Measurements from ENCODE around the gene SCN9A.

Gene SCN9A

DNA sequence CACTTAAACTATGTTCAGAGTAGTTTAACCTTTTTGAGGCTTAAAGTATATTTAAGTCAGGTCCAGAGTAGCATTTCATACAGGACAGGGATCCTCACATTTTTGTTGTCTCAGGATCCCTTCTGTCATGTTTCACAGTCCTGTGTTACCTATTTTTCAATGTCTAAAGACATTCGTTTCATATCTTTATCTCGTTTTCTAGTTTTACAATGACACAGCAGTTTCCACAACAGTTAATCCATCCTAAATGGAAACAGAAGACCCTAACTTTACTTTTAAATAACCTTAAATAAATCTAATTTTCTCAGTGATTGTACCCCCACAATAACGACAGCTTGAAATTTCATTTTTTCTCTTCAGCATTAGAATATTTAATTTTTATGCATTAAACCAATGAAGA is 17.3 kb upstream of the SCN9A start:
- no peak for DNase-seq (ENCODE audit: low read depth)
- no peak overlapping the region for H3K4me3 ChIP-seq (ENCODE audit: low read length)
- no peak for TF ChIP-seq CTCF (conservative IDR thresholded peaks at IDR 0.05; ENCODE audit: low read length)

GRCh38 chr2:166388481-166389070 is 12.8 kb upstream of the SCN9A start:
- H3K4me3 ChIP-seq (ENCODE audit: low read length): no peak overlapping the region
- no peak for TF ChIP-seq CTCF (conservative IDR thresholded peaks at IDR 0.05; ENCODE audit: low read length)
- DNase-seq (ENCODE audit: low read depth): no peak

DNA sequence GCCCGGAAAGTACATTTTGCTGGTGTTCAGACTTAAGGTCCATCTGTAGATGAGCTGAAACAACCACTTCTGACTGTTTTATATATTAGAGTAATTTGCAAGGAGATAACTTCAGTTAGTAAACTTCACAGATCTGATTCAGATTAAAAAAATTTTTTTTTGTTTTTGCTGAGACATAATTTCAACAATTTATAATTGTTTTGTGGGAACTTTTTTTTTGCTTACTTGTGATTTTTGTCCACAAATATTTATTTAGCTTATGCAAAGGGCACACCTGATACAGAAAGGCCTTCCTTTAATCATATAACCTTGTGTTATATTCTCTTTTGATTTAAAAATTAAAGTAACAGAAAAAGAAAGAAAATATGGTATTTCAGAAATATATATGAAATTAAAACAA is 9.6 kb upstream of the SCN9A start:
- H3K4me3 ChIP-seq (ENCODE audit: low read length): no peak overlapping the region
- TF ChIP-seq CTCF (conservative IDR thresholded peaks at IDR 0.05; ENCODE audit: low read length): no peak
- no peak for DNase-seq (ENCODE audit: low read depth)

DNA sequence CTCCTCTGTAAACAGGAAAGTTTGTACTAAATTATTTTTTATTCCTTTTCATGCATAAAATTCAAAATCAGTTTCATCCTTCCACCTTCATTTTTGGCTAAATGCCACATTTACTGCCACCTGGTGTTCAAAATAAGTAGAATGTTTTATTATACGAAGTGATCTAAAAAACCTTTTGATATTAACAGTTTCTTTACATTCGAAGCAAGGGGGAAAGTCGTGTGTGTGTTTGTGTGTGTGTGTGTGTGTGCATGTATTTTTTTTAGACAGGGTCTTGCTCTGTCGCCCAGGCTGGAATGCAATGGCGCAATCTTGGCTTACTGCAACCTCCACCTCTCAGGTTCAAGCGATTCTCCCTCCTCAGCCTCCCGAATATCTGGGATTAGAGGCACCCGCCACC is 9.0 kb upstream of the SCN9A start:
- DNase-seq (ENCODE audit: low read depth): peak; percentile 23
- H3K4me3 ChIP-seq (ENCODE audit: low read length): no peak overlapping the region
- TF ChIP-seq CTCF (conservative IDR thresholded peaks at IDR 0.05; ENCODE audit: low read length): peak; percentile 52

DNA sequence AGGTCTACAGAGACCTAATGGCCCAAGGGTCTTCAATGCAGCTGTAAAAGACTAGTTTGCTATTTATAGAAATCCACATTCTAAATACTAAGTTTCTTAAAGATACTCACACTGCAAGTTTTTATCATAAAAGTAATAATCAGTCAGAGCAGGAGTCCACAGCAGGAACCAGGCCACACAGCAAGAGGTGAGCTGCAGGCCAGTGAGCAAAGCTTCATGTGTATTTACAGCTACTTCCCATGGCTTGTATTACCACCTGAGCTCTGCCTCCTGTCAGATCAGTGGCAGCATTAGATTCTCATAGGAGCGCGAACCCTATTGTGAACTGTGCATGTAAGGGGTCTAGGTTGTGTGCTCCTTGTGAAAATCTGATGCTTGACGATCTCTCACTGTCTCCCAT is 6.7 kb upstream of the SCN9A start:
- no peak for DNase-seq (ENCODE audit: low read depth)
- H3K4me3 ChIP-seq (ENCODE audit: low read length): no peak overlapping the region
- TF ChIP-seq CTCF (conservative IDR thresholded peaks at IDR 0.05; ENCODE audit: low read length): no peak

- no peak overlapping the region for H3K4me3 ChIP-seq (ENCODE audit: low read length)
- no peak for DNase-seq (ENCODE audit: low read depth)
- no peak for TF ChIP-seq CTCF (conservative IDR thresholded peaks at IDR 0.05; ENCODE audit: low read length)
Observed at GRCh38 chr2:166380615-166381014, 4.9 kb upstream of the SCN9A start.

DNA sequence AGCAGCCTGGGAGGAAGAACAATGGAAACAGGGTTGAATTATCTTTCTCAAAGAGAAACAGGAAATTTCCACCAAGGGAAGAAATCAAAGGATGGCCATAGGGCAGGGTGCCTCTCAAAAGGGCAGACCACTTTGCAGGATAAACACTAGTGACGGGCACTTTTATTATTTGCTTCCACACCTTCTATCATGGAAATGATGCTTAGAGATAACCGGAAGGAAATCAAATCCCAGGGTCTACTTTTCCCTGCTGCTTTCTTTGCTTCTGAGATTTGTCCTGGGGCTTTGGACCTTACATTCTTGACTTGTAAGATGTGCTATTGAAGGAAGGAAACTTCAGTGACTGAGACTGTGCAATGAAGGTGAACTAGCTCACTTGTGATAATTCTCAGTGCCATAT is 1.1 kb upstream of the SCN9A start:
- TF ChIP-seq CTCF (conservative IDR thresholded peaks at IDR 0.05; ENCODE audit: low read length): no peak
- DNase-seq (ENCODE audit: low read depth): no peak
- H3K4me3 ChIP-seq (ENCODE audit: low read length): no peak overlapping the region; the same call in 1 of the 2 replicates

Measured in AG10803 (cell line).